Measurements from ENCODE around the gene SLC41A3.
"Not testable (repeated sequence)": the region's sequence is repeated elsewhere in the genome, so short reads cannot be mapped to it uniquely, and the experiment has no call there.

The SLC41A3 gene

GRCh38 chr3:126100269-126100633, 16.3 kb upstream of the SLC41A3 start:
- Histone ChIP-seq H3K79me2 (ENCODE audit: insufficient read depth, low read length) (no peaks in the 10 kb centered on the region), H4K20me1 (ENCODE audit: insufficient read depth, low read length, poor library complexity, severe bottlenecking) (no peaks in the 10 kb centered on the region), H3K4me2 (ENCODE audit: low read depth, low read length, poor library complexity, severe bottlenecking) (no peak overlapping the region), H3K36me3 (ENCODE audit: insufficient read depth, low read length) (no peaks in the 10 kb centered on the region), H3K9me2 (replicated peaks; ENCODE audit: low read depth, low read length) (no peaks in the 10 kb centered on the region), H3K27me3 (ENCODE audit: insufficient read depth, low read length, poor library complexity, severe bottlenecking) (no peaks in the 10 kb centered on the region), H3K9ac (ENCODE audit: low read depth, low read length, poor library complexity, severe bottlenecking) (no peak overlapping the region), H3F3A (ENCODE audit: low read depth) (no peaks in the 10 kb centered on the region), H3K4me3 (ENCODE audit: low read length, poor library complexity, severe bottlenecking) (no peak overlapping the region), H2AFZ (ENCODE audit: low read length) (no peak overlapping the region), H3K4me1 (ENCODE audit: insufficient read depth, low read length, poor library complexity, severe bottlenecking) (no peaks in the 10 kb centered on the region), H3K9me3 (ENCODE audit: insufficient read depth, low read depth, low read length) (peaks cover 4% of the 10 kb centered on the region; the same call in 1 of the 2 replicates)
- TF ChIP-seq CTCF (conservative IDR thresholded peaks at IDR 0.05; ENCODE audit: low read length) (no peak), EZH2phosphoT487 (IDR thresholded peaks at IDR 0.05; ENCODE audit: borderline replicate concordance) (no peak)

- Histone ChIP-seq H3K4me2 (ENCODE audit: low read depth, low read length, poor library complexity, severe bottlenecking) (no peak overlapping the region), H4K20me1 (ENCODE audit: insufficient read depth, low read length, poor library complexity, severe bottlenecking) (no peaks in the 10 kb centered on the region), H3K36me3 (ENCODE audit: insufficient read depth, low read length) (no peaks in the 10 kb centered on the region), H3K4me3 (ENCODE audit: low read length, poor library complexity, severe bottlenecking) (no peak overlapping the region), H3K4me1 (ENCODE audit: insufficient read depth, low read length, poor library complexity, severe bottlenecking) (no peaks in the 10 kb centered on the region), H3K27me3 (ENCODE audit: insufficient read depth, low read length, poor library complexity, severe bottlenecking) (no peaks in the 10 kb centered on the region), H3K9me2 (replicated peaks; ENCODE audit: low read depth, low read length) (no peaks in the 10 kb centered on the region), H3K9ac (ENCODE audit: low read depth, low read length, poor library complexity, severe bottlenecking) (no peak overlapping the region), H2AFZ (ENCODE audit: low read length) (no peak overlapping the region), H3F3A (ENCODE audit: low read depth) (no peaks in the 10 kb centered on the region), H3K9me3 (ENCODE audit: insufficient read depth, low read depth, low read length) (peaks cover 4% of the 10 kb centered on the region; the same call in 1 of the 2 replicates), H3K79me2 (ENCODE audit: insufficient read depth, low read length) (no peaks in the 10 kb centered on the region)
- TF ChIP-seq EZH2phosphoT487 (IDR thresholded peaks at IDR 0.05; ENCODE audit: borderline replicate concordance): no peak
- TF ChIP-seq CTCF (conservative IDR thresholded peaks at IDR 0.05; ENCODE audit: low read length): no peak
These were observed 14.5 kb upstream of the SLC41A3 start for GRCh38 chr3:126098391-126098858.

GRCh38 chr3:126097801-126098200, 13.9 kb upstream of the SLC41A3 start:
- H3K4me1 ChIP-seq (ENCODE audit: insufficient read depth, low read length, poor library complexity, severe bottlenecking): no peaks in the 10 kb centered on the region
- H3K9ac ChIP-seq (ENCODE audit: low read depth, low read length, poor library complexity, severe bottlenecking): no peak overlapping the region
- no peaks in the 10 kb centered on the region for H3F3A ChIP-seq (ENCODE audit: low read depth)
- H3K4me3 ChIP-seq (ENCODE audit: low read length, poor library complexity, severe bottlenecking): no peak overlapping the region
- H3K9me3 ChIP-seq (ENCODE audit: insufficient read depth, low read depth, low read length): peaks cover 4% of the 10 kb centered on the region; the same call in 1 of the 2 replicates
- no peaks in the 10 kb centered on the region for H3K27me3 ChIP-seq (ENCODE audit: insufficient read depth, low read length, poor library complexity, severe bottlenecking)
- H3K9me2 ChIP-seq (replicated peaks; ENCODE audit: low read depth, low read length): no peaks in the 10 kb centered on the region
- H4K20me1 ChIP-seq (ENCODE audit: insufficient read depth, low read length, poor library complexity, severe bottlenecking): no peaks in the 10 kb centered on the region
- no peaks in the 10 kb centered on the region for H3K79me2 ChIP-seq (ENCODE audit: insufficient read depth, low read length)
- H2AFZ ChIP-seq (ENCODE audit: low read length): no peak overlapping the region
- no peak for TF ChIP-seq EZH2phosphoT487 (IDR thresholded peaks at IDR 0.05; ENCODE audit: borderline replicate concordance)
- no peak for TF ChIP-seq CTCF (conservative IDR thresholded peaks at IDR 0.05; ENCODE audit: low read length)
- no peaks in the 10 kb centered on the region for H3K36me3 ChIP-seq (ENCODE audit: insufficient read depth, low read length)
- no peak overlapping the region for H3K4me2 ChIP-seq (ENCODE audit: low read depth, low read length, poor library complexity, severe bottlenecking)

- not testable (repeated sequence) for H3K9me2 ChIP-seq (replicated peaks; ENCODE audit: low read depth, low read length); H3K4me2 ChIP-seq (ENCODE audit: low read depth, low read length, poor library complexity, severe bottlenecking); H2AFZ ChIP-seq (ENCODE audit: low read length); H3K4me3 ChIP-seq (ENCODE audit: low read length, poor library complexity, severe bottlenecking); H3K27me3 ChIP-seq (ENCODE audit: insufficient read depth, low read length, poor library complexity, severe bottlenecking); H3K79me2 ChIP-seq (ENCODE audit: insufficient read depth, low read length); H4K20me1 ChIP-seq (ENCODE audit: insufficient read depth, low read length, poor library complexity, severe bottlenecking); H3K9me3 ChIP-seq (ENCODE audit: insufficient read depth, low read depth, low read length); H3K36me3 ChIP-seq (ENCODE audit: insufficient read depth, low read length); H3F3A ChIP-seq (ENCODE audit: low read depth); H3K9ac ChIP-seq (ENCODE audit: low read depth, low read length, poor library complexity, severe bottlenecking); H3K4me1 ChIP-seq (ENCODE audit: insufficient read depth, low read length, poor library complexity, severe bottlenecking)
These were observed 12.3 kb upstream of the SLC41A3 start for GRCh38 chr3:126096274-126096673.

- not testable (repeated sequence) for H3F3A ChIP-seq (ENCODE audit: low read depth)
These were observed 8.2 kb upstream of the SLC41A3 start for GRCh38 chr3:126092128-126092527.

More at GRCh38 chr3:126092128-126092527, 8.2 kb upstream of the SLC41A3 start:
- H3K36me3 ChIP-seq (ENCODE audit: insufficient read depth, low read length); H3K9me2 ChIP-seq (replicated peaks; ENCODE audit: low read depth, low read length); H3K4me2 ChIP-seq (ENCODE audit: low read depth, low read length, poor library complexity, severe bottlenecking); H3K4me1 ChIP-seq (ENCODE audit: insufficient read depth, low read length, poor library complexity, severe bottlenecking); H3K79me2 ChIP-seq (ENCODE audit: insufficient read depth, low read length); H3K4me3 ChIP-seq (ENCODE audit: low read length, poor library complexity, severe bottlenecking); H3K9ac ChIP-seq (ENCODE audit: low read depth, low read length, poor library complexity, severe bottlenecking); H4K20me1 ChIP-seq (ENCODE audit: insufficient read depth, low read length, poor library complexity, severe bottlenecking); H3K27me3 ChIP-seq (ENCODE audit: insufficient read depth, low read length, poor library complexity, severe bottlenecking); H2AFZ ChIP-seq (ENCODE audit: low read length): not testable (repeated sequence)
- peaks cover 12% of the 10 kb centered on the region; the same call in 1 of the 2 replicates for H3K9me3 ChIP-seq (ENCODE audit: insufficient read depth, low read depth, low read length)

All from Loucy (cell line).